ENCODE results near the gene DPYSL5. TPM values are rescaled to one million over a fixed set of nuclear protein-coding genes. Genes with fewer than 3 reads are reported as not detected.

DPYSL5 gene
- total and polyA plus RNA-seq, 9 of the 15 experiments (the other 6 are each of a cell fraction or from before 2014, with no cell fraction given) = 0.06 TPM; not detected in 8

- TF ChIP-seq, protein P1, sequence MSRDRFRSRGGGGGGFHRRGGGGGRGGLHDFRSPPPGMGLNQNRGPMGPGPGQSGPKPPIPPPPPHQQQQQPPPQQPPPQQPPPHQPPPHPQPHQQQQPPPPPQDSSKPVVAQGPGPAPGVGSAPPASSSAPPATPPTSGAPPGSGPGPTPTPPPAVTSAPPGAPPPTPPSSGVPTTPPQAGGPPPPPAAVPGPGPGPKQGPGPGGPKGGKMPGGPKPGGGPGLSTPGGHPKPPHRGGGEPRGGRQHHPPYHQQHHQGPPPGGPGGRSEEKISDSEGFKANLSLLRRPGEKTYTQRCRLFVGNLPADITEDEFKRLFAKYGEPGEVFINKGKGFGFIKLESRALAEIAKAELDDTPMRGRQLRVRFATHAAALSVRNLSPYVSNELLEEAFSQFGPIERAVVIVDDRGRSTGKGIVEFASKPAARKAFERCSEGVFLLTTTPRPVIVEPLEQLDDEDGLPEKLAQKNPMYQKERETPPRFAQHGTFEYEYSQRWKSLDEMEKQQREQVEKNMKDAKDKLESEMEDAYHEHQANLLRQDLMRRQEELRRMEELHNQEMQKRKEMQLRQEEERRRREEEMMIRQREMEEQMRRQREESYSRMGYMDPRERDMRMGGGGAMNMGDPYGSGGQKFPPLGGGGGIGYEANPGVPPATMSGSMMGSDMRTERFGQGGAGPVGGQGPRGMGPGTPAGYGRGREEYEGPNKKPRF (IDR thresholded peaks at IDR 0.05; ENCODE audit: low read depth, low read length) = no peak
- TF ChIP-seq SMARCA5 (IDR thresholded peaks at IDR 0.05) (no peak), HDAC8 (tag; IDR thresholded peaks at IDR 0.05) (no peak), ZNF133 (CRISPR knock-in tag; IDR thresholded peaks at IDR 0.05) (no peak)
Observed at GRCh38 chr2:26934985-26935384, 87.1 kb downstream of the DPYSL5 start (continued).

GRCh38 chr2:26936855-26937254 lies 88.9 kb downstream of the DPYSL5 start:
- in situ Hi-C loops (cut with MboI) (no loop called here), intact Hi-C loops (cut with micrococcal nuclease) (no loop called here)
- POLR2A ChIA-PET = interaction anchor here (1.3 kb wide), 1 partner anchor 10 kb away, joined by 5 read pairs; no protein-coding TSS in a partner anchor
- ATAC-seq (no peak), DNase-seq (ENCODE audit: extremely low read depth in 1 of 4, low spot score in 3 of 4) (no peak), FAIRE-seq (no peak)
- Histone ChIP-seq H2AFZ (ENCODE audit: low read depth, low read length) (no peak overlapping the region), H3K9me3 (replicated peaks; ENCODE audit: control insufficient read depth, insufficient read depth, low read depth, low read length) (no peaks in the 10 kb centered on the region), H3K4me3 (no peak overlapping the region), H3K79me2 (ENCODE audit: control insufficient read depth, insufficient read depth, low read length) (no peaks in the 10 kb centered on the region), H3K4me1 (replicated peaks in 1 of 2; ENCODE audit: control insufficient read depth in 2 of 2, insufficient read depth in 2 of 2, low read length in 2 of 2) (peaks cover 0 to 8% of the 10 kb centered on the region in 2 experiments; a peak in 2 of 5 replicates), H3K36me3 (ENCODE audit: control insufficient read depth, insufficient read depth, low read length) (no peaks in the 10 kb centered on the region), H4K20me1 (replicated peaks; ENCODE audit: control insufficient read depth, insufficient read depth, low read length) (no peaks in the 10 kb centered on the region), H3K4me2 (ENCODE audit: insufficient read depth, low read length) (no peak overlapping the region), H3K27me3 (ENCODE audit: control insufficient read depth in 2 of 2, insufficient read depth in 2 of 2, low read length in 2 of 2) (peaks cover 34 to 47% of the 10 kb centered on the region in 2 experiments; a peak in 4 of 5 replicates), H3K9me1 (ENCODE audit: control insufficient read depth, insufficient read depth, low read length) (no peaks in the 10 kb centered on the region), H3K27ac (ENCODE audit: extremely low read depth, low read depth, low read length) (no peak overlapping the region), H3K9ac (ENCODE audit: insufficient read depth in 1 of 2, low read depth in 2 of 2, low read length in 2 of 2) (no peak overlapping the region)
- CTCF ChIA-PET (ENCODE audit: low intra/inter-chr PET ratio) = no interaction called here
- no TSS peak for BruUV-seq (replicated peaks)
- 36% methylated on average over 5 of the region's 5 CpGs for WGBS (ENCODE audit: insufficient coverage, low coverage, missing lambda C conversion rate)
- TF ChIP-seq ZNF212 (CRISPR knock-in tag; IDR thresholded peaks at IDR 0.05) (no peak), SAFB (IDR thresholded peaks at IDR 0.05; ENCODE audit: borderline replicate concordance, low read depth, low read length) (no peak), POLR3A (IDR thresholded peaks at IDR 0.05; ENCODE audit: borderline replicate concordance, extremely low read depth, insufficient read depth, insufficient read length) (no peak), CTBP1 (IDR thresholded peaks at IDR 0.05; ENCODE audit: borderline replicate concordance) (no peak), CBX1 (IDR thresholded peaks at IDR 0.05; ENCODE audit: low read depth) (no peak), KAT8 (IDR thresholded peaks at IDR 0.05; ENCODE audit: low read depth) (no peak), CREB5 (CRISPR knock-in tag; IDR thresholded peaks at IDR 0.05) (no peak), GATA2 (CRISPR knock-in tag; IDR thresholded peaks at IDR 0.05) (no peak), MLLT1 (IDR thresholded peaks at IDR 0.05) (no peak)
- TF ChIP-seq, protein P2, sequence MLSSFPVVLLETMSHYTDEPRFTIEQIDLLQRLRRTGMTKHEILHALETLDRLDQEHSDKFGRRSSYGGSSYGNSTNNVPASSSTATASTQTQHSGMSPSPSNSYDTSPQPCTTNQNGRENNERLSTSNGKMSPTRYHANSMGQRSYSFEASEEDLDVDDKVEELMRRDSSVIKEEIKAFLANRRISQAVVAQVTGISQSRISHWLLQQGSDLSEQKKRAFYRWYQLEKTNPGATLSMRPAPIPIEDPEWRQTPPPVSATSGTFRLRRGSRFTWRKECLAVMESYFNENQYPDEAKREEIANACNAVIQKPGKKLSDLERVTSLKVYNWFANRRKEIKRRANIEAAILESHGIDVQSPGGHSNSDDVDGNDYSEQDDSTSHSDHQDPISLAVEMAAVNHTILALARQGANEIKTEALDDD (IDR thresholded peaks at IDR 0.05) = no peak
- TF ChIP-seq, protein P3, sequence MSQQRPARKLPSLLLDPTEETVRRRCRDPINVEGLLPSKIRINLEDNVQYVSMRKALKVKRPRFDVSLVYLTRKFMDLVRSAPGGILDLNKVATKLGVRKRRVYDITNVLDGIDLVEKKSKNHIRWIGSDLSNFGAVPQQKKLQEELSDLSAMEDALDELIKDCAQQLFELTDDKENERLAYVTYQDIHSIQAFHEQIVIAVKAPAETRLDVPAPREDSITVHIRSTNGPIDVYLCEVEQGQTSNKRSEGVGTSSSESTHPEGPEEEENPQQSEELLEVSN (IDR thresholded peaks at IDR 0.05; ENCODE audit: borderline replicate concordance in 1 of 2, extremely low read depth in 1 of 2, insufficient read depth in 1 of 2, insufficient read length in 1 of 2, low read depth in 1 of 2, low read length in 1 of 2, poor library complexity in 1 of 2, severe bottlenecking in 1 of 2) = no peak

Measured in K562 (cell line).